Uterus (tissue), 2 donors: ENCODE data around the gene BLTP1.

ENCODE experiments used
- POLR2A ChIP-seq, 2 donors: fragments of 450-650 bp; IDR thresholded peaks; one replicate each; pipeline ENCODE4 v1.6.1; 2016; ENCODE audit warnings: antibody characterized with exemption in 2 of 2, mild to moderate bottlenecking in 1 of 2, moderate library complexity in 1 of 2
- TF ChIP-seq, protein P1 (sequence below), 4 experiments: fragments of 200-600 bp in 2 of 4; fragments of 450-650 bp in 2 of 4; sonication (generic) in 2 of 4; IDR thresholded peaks; one replicate each; pipeline ENCODE4 v1.5.1; 2016 to 2019; ENCODE audit warnings: antibody characterized with exemption in 4 of 4, mild to moderate bottlenecking in 2 of 4, moderate library complexity in 1 of 4

DNA sequence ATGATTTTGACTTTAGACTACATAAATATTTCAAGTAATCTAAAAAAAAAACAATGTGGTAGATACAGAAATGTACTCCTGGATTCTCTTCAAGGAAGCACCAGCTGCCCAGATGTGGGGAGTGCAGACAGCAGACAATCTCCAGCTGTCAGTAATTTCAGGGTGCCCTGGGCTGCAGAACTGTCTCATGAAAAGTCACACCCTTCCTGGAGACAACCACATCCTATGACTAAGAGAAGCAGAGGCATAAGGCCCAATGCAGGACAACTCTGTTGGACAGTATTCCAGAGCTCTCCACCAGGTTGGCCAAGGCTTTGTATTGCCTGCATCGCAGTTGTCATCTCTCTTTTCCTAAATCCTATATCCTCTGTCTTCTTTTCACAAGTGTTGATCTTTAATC lies 34.4 kb upstream of the BLTP1 start:
- TF ChIP-seq, protein P1, sequence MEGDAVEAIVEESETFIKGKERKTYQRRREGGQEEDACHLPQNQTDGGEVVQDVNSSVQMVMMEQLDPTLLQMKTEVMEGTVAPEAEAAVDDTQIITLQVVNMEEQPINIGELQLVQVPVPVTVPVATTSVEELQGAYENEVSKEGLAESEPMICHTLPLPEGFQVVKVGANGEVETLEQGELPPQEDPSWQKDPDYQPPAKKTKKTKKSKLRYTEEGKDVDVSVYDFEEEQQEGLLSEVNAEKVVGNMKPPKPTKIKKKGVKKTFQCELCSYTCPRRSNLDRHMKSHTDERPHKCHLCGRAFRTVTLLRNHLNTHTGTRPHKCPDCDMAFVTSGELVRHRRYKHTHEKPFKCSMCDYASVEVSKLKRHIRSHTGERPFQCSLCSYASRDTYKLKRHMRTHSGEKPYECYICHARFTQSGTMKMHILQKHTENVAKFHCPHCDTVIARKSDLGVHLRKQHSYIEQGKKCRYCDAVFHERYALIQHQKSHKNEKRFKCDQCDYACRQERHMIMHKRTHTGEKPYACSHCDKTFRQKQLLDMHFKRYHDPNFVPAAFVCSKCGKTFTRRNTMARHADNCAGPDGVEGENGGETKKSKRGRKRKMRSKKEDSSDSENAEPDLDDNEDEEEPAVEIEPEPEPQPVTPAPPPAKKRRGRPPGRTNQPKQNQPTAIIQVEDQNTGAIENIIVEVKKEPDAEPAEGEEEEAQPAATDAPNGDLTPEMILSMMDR (IDR thresholded peaks at IDR 0.05): no peak
- TF ChIP-seq POLR2A (IDR thresholded peaks at IDR 0.05): no peak
